ENCODE results near the gene OR8G1.
A peak's percentile ranks its signal among the peaks of the same experiment; 100 is the strongest.
"Not testable (repeated sequence)": the region's sequence is repeated elsewhere in the genome, so short reads cannot be mapped to it uniquely, and the experiment has no call there.

Gene OR8G1

DNA sequence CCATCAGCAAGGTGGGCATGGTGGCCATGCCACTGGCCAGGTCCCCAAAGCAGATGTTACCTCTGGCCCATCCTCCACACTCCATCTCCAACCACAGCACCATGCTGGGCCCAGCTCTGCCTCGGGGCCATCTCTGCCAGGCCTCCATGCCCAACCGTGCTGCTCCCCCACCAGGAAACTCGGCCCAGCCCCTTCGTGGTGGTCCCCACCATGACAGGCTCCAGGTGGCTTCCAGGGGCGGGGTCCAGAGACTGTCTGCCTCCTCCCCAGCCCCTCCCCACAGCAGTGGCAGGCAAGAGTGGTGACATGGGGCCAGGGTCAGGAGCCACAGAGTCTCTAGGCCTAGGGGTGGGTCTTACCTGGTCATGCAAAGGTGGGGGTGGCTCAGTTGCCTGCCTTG, 30.5 kb upstream of the OR8G1 start:
- no peak for DNase-seq
- no peak for TF ChIP-seq POLR2A (IDR thresholded peaks at IDR 0.05; ENCODE audit: low read length)

DNA sequence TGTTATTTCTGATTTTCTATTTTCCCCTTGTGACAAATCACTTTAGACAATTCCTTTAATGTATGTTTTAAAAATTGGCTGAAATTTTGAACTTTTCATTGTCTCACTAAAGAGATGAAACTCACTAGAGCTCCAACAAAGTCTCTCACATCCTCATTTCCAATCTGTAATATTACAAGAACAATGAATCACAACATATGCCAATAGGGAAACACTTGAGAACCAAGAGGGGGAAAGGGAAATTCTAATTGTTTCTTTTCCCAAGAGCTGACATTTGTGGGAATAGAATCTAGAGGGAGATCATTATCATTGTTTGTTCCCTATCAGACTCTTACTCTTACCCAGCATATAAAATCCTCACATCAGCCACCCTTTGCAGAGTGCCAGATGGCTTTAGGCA, 29.6 kb upstream of the OR8G1 start:
- no peak for DNase-seq
- TF ChIP-seq POLR2A (IDR thresholded peaks at IDR 0.05; ENCODE audit: low read length): no peak
- no peak for TF ChIP-seq GATA1 (IDR thresholded peaks at IDR 0.05; ENCODE audit: low read depth, low read length)

DNA sequence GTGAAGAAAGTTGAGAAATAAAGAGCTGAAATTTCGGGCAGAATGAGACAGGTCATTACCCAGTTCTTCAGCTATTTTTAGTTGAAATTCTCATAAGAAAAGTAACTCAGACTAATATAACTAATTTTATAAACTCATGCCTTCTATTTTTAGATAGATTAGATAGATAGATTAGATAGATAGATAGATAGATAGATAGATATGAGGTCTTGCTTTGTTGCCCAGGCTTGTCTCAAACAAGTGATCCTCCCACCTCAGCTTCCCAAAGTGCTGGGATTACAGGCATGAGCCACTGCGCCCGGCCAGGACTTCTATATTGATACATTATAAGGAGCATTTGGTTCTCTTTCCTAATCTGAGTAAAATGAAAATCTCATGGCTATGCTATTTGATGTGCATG, 26.9 kb upstream of the OR8G1 start:
- TF ChIP-seq POLR2A (IDR thresholded peaks at IDR 0.05; ENCODE audit: low read length): no peak
- TF ChIP-seq GATA1 (IDR thresholded peaks at IDR 0.05; ENCODE audit: low read depth, low read length): no peak
- no peak for DNase-seq

DNA sequence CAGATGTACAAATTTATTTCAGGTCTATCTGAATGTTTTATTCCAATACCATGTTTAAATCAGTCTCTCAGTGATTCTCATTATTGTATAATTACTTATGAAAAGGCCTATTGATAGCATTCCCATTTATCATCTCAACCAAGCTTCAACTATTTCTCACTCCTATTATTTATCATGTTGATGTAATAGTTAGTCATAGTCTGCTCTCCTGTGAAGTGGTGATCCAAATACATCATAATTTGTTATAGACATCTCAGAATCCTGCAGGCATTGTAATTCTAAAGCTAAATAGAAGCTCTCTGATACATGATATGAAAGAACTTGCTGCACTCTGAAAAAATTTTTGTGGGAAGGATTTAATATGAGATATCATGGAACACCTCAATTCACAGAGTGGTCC, 21.8 kb upstream of the OR8G1 start:
- no peak for DNase-seq
- no peak for TF ChIP-seq POLR2A (IDR thresholded peaks at IDR 0.05; ENCODE audit: low read length)
- no peak for TF ChIP-seq GATA1 (IDR thresholded peaks at IDR 0.05; ENCODE audit: low read depth, low read length)

DNA sequence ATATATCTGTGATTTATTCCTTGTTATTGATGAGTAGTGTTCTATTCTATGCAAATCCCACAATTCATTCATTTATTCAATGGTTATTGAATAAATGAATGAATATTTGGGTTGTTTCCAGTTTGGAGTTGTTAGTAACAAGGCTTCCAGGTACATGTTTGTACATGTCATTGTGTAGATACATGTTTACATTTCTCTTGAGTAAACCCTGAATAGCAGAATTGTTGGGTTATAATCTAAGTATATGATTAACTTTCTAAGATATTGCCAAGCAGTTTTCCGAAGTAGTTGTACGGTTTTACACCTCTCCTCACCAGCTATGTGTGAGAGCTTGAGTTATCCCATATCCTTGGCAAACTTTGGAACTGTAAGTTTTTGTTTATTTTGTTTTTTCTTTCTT, 18.5 kb upstream of the OR8G1 start:
- DNase-seq: no peak
- TF ChIP-seq GATA1 (IDR thresholded peaks at IDR 0.05; ENCODE audit: low read depth, low read length): no peak
- TF ChIP-seq POLR2A (IDR thresholded peaks at IDR 0.05; ENCODE audit: low read length): no peak

DNA sequence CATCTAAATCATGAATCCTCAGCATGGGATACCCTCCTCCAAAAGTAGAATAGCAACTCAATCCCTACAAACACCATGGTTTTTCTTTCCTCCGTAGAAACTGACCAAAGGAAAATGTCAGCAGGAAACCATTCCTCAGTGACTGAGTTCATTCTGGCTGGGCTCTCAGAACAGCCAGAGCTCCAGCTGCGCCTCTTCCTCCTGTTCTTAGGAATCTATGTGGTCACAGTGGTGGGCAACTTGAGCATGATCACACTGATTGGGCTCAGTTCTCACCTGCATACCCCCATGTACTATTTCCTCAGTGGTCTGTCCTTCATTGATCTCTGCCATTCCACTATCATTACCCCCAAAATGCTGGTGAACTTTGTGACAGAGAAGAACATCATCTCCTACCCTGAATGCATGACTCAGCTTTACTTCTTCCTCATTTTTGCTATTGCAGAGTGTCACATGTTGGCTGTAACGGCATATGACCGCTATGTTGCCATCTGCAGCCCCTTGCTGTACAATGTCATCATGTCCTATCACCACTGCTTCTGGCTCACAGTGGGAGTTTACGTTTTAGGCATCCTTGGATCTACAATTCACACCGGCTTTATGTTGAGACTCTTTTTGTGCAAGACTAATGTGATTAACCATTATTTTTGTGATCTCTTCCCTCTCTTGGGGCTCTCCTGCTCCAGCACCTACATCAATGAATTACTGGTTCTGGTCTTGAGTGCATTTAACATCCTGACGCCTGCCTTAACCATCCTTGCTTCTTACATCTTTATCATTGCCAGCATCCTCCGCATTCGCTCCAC, 16.1 kb upstream of the OR8G1 start:
- DNase-seq: peak; percentile 78 to 86

DNA sequence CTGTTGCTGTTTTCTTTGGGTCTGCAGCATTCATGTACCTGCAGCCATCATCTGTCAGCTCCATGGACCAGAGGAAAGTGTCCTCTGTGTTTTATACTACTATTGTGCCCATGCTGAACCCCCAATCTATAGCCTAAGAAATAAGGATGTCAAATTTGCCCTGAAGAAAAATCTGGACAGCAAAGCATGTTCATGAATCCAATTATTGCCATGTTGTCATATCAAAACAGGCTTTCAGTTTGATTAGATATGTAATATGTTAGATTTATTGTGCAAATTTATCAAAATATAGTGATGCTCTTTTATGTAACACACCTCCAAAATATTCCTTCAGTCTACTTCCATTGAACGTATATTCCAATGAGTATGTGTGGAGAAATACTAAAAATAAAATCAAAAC, 15.4 kb upstream of the OR8G1 start:
- TF ChIP-seq POLR2A (IDR thresholded peaks at IDR 0.05; ENCODE audit: low read length) (no peak), GATA1 (IDR thresholded peaks at IDR 0.05; ENCODE audit: low read depth, low read length) (no peak)
- no peak for DNase-seq

DNA sequence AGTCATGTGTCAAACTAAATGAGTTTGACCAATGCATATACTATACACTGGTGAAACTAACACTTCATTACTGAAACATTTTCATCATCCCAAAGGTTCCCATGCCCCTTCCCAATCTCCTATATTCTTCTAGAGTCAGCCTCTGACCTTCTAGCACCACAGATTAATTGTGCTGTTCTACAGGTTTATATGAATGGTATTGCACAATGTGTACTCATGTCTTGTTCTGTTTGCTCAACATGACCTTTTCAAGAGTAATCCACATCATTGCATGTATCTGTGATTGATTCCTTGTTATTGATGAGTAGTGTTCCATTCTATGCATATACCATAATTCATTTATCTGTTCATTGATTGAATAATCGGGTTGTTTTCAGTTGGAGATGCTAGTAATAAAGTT, 7.5 kb upstream of the OR8G1 start:
- DNase-seq: no peak

DNA sequence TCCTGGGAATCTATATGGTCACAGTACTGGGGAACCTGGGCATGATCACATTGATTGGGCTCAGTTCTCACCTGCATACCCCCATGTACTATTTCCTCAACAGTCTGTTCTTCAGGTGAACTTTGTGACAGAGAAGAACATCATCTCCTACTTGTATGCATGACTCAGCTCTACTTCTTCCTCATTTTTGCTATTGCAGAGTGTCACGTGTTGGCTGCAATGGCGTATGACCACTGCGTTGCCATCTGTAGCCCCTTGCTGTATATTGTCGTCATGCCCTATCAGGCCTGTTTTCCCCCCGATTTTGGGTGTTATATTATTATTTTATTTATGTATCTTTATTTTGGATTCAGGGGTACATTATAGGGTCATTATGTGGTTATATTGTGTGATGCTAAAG, 2.4 kb upstream of the OR8G1 start:
- TF ChIP-seq GATA1 (IDR thresholded peaks at IDR 0.05; ENCODE audit: low read depth, low read length) (no peak), POLR2A (IDR thresholded peaks at IDR 0.05; ENCODE audit: low read length) (no peak)
- DNase-seq: no peak

More for the DNA sequence above, 7.5 kb upstream of the OR8G1 start:
- TF ChIP-seq POLR2A (IDR thresholded peaks at IDR 0.05; ENCODE audit: low read length): no peak
- no peak for TF ChIP-seq GATA1 (IDR thresholded peaks at IDR 0.05; ENCODE audit: low read depth, low read length)

DNA sequence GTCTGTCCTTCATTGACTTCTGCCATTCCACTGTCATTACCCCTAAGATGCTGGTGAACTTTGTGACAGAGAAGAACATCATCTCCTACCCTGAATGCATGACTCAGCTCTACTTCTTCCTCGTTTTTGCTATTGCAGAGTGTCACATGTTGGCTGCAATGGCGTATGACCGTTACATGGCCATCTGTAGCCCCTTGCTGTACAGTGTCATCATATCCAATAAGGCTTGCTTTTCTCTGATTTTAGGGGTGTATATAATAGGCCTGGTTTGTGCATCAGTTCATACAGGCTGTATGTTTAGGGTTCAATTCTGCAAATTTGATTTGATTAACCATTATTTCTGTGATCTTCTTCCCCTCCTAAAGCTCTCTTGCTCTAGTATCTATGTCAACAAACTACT, 9.0 kb downstream of the OR8G1 start:
- peak; percentile 3 to 61 for DNase-seq

DNA sequence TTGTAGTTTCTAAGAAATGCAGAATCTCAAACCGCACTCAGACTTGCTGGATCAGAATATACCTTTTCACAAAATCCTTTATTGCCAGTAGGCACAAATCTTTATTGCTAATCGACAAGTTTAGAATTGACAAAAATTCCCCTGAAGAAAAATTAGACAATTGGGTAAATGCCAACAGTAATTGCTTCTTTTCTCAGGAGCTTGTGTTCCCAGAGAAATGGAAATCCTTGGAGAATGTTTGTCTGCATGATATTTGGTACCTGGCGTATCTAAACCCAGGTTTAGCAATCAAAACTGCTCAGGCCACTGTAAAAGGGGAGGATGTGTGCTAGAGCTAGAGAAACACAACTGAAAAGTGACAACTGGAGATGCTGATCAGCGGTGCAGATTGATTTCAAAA, 15.2 kb downstream of the OR8G1 start, which contains the start of gene OR8G5:
OR8G5 (plus strand) TSS at position 301 of the 400 bp plus-strand sequence. CDS start 8,556 bp downstream, outside the sequence.
- no peak for TF ChIP-seq POLR2A (IDR thresholded peaks at IDR 0.05; ENCODE audit: low read length)
- TF ChIP-seq GATA1 (IDR thresholded peaks at IDR 0.05; ENCODE audit: low read depth, low read length): no peak
- DNase-seq: no peak

DNA sequence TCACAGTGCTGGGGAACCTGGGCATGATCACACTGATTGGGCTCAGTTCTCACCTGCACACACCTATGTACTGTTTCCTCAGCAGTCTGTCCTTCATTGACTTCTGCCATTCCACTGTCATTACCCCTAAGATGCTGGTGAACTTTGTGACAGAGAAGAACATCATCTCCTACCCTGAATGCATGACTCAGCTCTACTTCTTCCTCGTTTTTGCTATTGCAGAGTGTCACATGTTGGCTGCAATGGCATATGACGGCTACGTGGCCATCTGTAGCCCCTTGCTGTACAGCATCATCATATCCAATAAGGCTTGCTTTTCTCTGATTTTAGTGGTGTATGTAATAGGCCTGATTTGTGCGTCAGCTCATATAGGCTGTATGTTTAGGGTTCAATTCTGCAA, 24.1 kb downstream of the OR8G1 start:
- peak; percentile 8 to 53 for DNase-seq

DNA sequence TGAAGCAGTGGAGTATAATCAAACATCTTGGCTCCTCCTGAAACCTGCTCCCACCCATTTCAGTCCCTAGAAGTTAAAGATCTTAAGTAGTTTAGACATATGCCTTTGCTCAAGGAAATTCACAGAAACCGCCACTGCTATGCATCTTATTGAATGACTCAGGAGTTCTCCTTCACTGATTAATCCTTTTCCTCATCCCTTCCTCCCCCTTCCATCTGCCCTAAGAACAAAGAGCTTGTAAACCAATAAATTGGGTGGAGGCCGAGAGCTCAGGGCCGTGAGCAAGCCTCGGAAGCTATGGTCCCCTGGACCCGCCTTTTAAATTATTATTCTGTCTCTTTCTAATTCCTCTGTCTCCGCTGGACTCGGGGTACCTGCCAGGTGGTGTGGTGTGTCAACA, 30.0 kb downstream of the OR8G1 start:
- DNase-seq: not testable (repeated sequence)

DNA sequence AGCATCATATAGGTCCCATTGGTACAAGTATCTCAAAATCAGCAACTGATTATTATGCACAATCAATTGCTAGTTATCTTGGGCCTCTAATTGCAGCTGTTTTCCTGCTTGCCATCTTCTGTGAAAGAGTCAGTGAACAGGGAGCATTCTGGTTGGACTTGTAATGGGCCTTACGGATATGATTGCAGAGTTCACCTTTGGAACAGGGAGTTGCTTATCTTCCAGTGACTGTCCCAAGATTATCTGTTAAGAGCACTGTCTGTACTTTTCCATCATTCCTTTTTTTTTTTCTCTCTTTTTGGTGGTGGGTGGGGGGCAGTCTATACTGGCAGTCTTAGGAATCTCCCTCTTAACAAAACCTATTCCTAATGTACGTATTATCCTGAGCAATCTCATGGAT, 33.1 kb downstream of the OR8G1 start:
- TF ChIP-seq GATA1 (IDR thresholded peaks at IDR 0.05; ENCODE audit: low read depth, low read length): no peak
- no peak for TF ChIP-seq POLR2A (IDR thresholded peaks at IDR 0.05; ENCODE audit: low read length)
- DNase-seq: no peak

DNA sequence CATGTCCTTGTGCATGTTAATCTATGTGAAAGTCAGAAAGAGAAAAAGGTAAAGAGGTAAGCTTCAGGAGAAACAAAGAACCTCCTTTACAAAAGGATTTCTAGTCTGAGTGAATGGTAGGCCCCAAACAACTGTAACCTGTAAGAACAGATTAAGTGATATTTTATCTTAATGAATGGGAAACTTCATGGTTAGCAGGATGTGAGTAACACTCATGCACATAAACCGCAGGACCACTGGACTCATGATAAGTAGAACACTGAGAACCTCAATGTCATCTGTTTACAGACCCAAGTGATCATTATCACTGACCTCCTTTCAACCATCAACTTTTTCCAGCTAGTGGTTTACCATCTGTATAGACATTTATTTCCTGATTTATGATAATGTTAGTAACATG, 35.2 kb downstream of the OR8G1 start:
- peak; percentile 39 to 73 for DNase-seq

DNA sequence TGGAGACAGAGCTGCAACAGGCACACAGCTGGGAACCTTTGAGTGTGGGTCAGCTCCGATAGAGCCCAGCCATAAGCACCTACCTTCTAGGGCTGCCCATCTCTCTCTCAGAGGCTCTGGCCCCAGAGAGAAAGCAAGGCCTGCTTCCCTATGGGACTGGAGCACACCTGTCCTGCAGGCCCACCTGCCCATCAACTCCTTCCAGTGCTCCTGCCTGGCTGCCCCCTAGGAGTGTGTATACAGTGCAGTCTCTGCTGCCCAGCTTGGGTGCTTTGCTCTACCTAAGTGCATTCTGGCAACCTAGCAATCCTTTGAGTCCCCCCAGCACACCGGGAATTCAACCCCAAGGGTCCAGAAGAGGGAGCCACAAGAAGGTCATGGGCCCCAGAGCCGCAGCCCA, 36.3 kb downstream of the OR8G1 start:
- no peak for TF ChIP-seq POLR2A (IDR thresholded peaks at IDR 0.05; ENCODE audit: low read length)
- no peak for TF ChIP-seq GATA1 (IDR thresholded peaks at IDR 0.05; ENCODE audit: low read depth, low read length)
- DNase-seq: no peak

More for the DNA sequence above, 35.2 kb downstream of the OR8G1 start:
- TF ChIP-seq POLR2A (IDR thresholded peaks at IDR 0.05; ENCODE audit: low read length) (no peak), GATA1 (IDR thresholded peaks at IDR 0.05; ENCODE audit: low read depth, low read length) (no peak)

Measured in erythroblast (primary cell).